HG03439 (cell line): Measurements from ENCODE around the gene HJURP.

Experiments
- ATAC-seq: cut with Tn5 transposase; IDR thresholded peaks from one replicate; pipeline ENCODE4 v1.9.1; 2021; ENCODE audit warnings: mild to moderate bottlenecking, moderate library complexity; ENCODE audit not compliant: unreplicated experiment

HJURP gene

GRCh38 chr2:233816334-233816733 lies 38.0 kb downstream of the HJURP start:
- ATAC-seq = no peak

- no peak for ATAC-seq
These were observed 38.5 kb downstream of the HJURP start for GRCh38 chr2:233815861-233816260.

- no peak for ATAC-seq
These were observed 40.1 kb downstream of the HJURP start for GRCh38 chr2:233814056-233814835.

- ATAC-seq = no peak
These were observed 40.9 kb downstream of the HJURP start for GRCh38 chr2:233813236-233814055.

- ATAC-seq = no peak
These were observed 42.6 kb downstream of the HJURP start for GRCh38 chr2:233811732-233812131.

- no peak for ATAC-seq
These were observed 43.2 kb downstream of the HJURP start for GRCh38 chr2:233811087-233811486.

GRCh38 chr2:233810385-233810784 lies 44.0 kb downstream of the HJURP start:
- no peak for ATAC-seq

- ATAC-seq = no peak
These were observed 46.1 kb downstream of the HJURP start for GRCh38 chr2:233807966-233808935.

GRCh38 chr2:233807215-233807865 lies 47.0 kb downstream of the HJURP start:
- ATAC-seq = no peak

GRCh38 chr2:233803994-233804393 lies 50.3 kb downstream of the HJURP start:
- no peak for ATAC-seq

GRCh38 chr2:233803292-233803911 lies 50.9 kb downstream of the HJURP start:
- no peak for ATAC-seq

GRCh38 chr2:233802132-233802815 lies 52.1 kb downstream of the HJURP start:
- no peak for ATAC-seq

- ATAC-seq = no peak
These were observed 52.8 kb downstream of the HJURP start for GRCh38 chr2:233801357-233802131.

- ATAC-seq = no peak
These were observed 54.1 kb downstream of the HJURP start for GRCh38 chr2:233800208-233800607.

GRCh38 chr2:233799716-233800115 lies 54.6 kb downstream of the HJURP start:
- no peak for ATAC-seq

- no peak for ATAC-seq
These were observed 55.2 kb downstream of the HJURP start for GRCh38 chr2:233799087-233799665.

- no peak for ATAC-seq
These were observed 55.8 kb downstream of the HJURP start for GRCh38 chr2:233798335-233799086.

- ATAC-seq = no peak
These were observed 58.1 kb downstream of the HJURP start for GRCh38 chr2:233796254-233796653.
